PC-9 (cell line): ENCODE data around the gene APPL1.

ENCODE experiments used
- CTCF ChIP-seq: fragments of 200-600 bp; sonication (generic); conservative IDR thresholded peaks from 2 replicates; pipeline ENCODE4 v1.6.1; 2017; ENCODE audit warnings: mixed run types, antibody characterized with exemption, mild to moderate bottlenecking, moderate library complexity
- EZH2 ChIP-seq: fragments of 200-600 bp; sonication (generic); IDR thresholded peaks from 2 replicates; pipeline ENCODE4 v1.8.0; 2017; ENCODE audit warnings: antibody characterized with exemption, low read depth

- no peak for TF ChIP-seq CTCF
- TF ChIP-seq EZH2 = no peak
These were observed 59.7 kb downstream of the APPL1 start for GRCh38 chr3:57287205-57287604.
